Measurements from ENCODE around the gene TTR.

Gene TTR

DNA sequence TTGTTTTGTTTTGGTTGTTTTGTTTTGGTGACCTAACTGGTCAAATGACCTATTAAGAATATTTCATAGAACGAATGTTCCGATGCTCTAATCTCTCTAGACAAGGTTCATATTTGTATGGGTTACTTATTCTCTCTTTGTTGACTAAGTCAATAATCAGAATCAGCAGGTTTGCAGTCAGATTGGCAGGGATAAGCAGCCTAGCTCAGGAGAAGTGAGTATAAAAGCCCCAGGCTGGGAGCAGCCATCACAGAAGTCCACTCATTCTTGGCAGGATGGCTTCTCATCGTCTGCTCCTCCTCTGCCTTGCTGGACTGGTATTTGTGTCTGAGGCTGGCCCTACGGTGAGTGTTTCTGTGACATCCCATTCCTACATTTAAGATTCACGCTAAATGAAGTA lies at the start of gene TTR:
Gene TTR, plus strand, starts transcription at position 250 of the 400 bp plus-strand sequence. Its CDS starts 26 bp downstream, at position 276.
- DNase-seq (ENCODE audit: low read depth) = no peak

DNA sequence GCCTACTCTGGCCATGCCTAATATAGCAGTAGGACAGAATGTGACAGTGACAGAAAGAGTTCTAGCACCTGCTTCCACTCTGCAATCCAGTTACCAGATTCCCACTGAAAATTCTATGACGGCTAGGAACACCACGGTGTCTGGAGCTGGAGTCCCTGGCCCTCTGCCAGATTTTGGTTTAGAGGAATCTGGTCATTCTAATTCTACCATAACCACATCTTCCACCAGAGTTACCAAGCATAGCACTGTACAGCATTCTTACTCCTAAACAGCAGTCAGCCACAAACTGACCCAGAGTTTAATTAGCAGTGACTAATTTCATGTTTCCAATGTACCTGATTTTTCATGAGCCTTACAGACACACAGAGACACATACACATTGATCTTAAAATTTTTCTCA lies 45.2 kb upstream of the TTR start:
- DNase-seq (ENCODE audit: low read depth) = no peak

- DNase-seq (ENCODE audit: low read depth) = no peak
Measured at GRCh38 chr18:31548853-31549252, 42.8 kb upstream of the TTR start.

DNA sequence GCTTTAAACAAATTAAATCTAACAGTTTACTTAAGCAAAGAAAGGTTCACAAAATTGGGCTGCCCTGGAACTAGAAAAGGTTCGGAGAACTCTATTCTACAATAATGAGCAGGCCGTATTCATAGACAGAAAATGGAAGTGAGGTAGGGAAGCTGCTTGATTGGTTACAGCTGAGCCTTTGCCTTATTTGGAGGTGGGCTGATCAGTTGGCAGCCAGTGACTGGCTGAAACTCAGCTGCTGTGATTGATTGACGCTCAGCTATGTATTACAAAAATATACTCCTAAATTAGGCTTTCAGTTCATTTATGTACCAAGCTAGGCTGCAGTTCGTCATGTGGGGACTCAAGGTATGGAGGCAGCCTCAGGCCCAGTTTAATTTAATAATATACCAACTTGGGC lies 42.3 kb upstream of the TTR start:
- no peak for DNase-seq (ENCODE audit: low read depth)

DNA sequence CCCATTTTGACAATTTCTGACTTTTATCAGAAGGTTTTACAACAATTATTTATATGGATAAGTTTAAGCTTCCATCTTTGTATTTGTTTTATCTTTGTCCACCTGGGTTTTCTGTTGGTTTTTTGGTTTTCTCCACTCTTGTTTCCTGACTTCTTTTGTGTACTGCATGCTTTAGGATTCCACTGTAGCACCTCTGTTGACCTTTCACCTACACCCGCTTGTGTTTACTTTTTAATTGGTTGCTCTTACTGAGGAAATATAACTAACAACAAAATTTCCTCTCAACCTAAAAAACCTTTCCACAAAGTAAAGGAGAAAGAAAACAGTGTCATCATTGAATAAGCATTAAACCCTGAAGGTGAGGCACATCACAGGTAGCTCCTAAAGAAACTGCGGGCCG lies 39.8 kb upstream of the TTR start:
- DNase-seq (ENCODE audit: low read depth) = no peak

DNA sequence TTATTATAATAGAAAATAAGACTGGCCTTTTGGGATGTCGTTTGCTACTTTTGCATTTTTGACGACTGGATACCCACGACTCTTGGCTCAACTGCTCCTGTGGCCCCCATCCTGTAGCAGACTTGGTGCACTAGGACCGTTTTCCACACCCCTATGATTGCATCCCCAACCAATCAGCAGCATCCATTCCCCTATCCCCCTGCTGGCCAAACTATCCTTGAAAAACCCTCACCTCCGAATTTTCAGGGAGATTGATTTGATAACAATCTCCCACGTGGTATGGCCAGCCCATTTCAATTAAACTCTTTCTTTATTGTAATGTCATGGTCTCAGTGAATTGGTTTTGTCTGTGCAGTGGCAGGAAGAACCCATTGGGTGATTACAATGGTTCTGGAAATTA lies 37.9 kb upstream of the TTR start:
- no peak for DNase-seq (ENCODE audit: low read depth)

DNA sequence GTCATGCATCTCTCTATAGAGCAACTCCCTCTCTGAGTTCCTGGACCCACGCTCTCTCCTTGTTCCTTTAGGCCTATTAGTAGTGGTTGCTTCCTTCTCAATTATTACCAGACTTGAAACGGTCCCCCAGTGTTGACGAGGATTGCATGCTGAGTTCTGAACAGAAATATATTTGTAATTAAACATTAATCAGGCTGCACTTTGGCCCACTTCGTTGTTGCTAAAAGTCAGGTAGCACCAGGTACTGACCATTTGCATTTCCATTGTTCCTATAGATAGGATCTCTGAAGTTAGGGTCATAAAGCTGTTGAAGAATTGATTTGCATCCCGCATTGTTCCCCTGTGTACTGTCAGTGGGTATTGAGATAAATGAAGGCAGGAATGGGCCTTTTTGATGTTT lies 36.9 kb upstream of the TTR start:
- no peak for DNase-seq (ENCODE audit: low read depth)

DNA sequence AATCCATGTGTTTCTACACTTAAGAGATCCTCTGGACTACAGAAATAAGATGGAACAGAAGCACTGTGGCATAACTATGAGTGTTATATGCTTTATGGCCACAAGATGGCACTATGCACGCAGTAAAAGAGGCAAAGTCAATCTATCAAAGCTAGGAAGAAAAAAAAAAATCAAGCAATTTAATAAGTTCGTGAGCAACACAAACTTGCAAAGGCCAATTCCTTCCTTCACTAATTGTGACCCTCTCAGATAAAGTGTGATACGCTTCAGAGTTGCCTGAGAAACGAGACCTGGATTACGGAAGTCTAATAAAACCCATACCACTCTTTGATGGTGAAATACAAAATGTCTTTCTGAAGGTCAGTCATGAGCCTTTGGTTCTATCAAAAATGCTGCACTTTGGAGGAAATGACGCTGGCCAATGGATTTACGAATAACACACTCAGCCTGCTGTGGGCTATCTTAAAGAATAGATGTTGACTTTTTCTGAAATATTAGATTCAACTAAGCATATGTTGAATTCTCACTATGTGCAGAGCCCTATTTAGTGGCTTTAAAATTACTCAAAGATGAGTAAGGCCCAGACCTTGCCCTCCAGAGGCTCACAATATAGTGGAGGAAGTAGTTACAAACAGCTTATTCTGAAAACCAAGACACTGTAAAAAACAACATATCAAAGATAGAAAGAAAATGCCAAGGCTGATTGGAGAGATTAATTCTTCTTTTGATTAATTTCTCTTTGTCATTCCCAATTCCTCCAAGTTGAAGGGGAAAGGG lies 35.5 kb upstream of the TTR start:
- DNase-seq (ENCODE audit: low read depth) = no peak

- DNase-seq (ENCODE audit: low read depth) = no peak
Measured at GRCh38 chr18:31557446-31557845, 34.2 kb upstream of the TTR start.

DNA sequence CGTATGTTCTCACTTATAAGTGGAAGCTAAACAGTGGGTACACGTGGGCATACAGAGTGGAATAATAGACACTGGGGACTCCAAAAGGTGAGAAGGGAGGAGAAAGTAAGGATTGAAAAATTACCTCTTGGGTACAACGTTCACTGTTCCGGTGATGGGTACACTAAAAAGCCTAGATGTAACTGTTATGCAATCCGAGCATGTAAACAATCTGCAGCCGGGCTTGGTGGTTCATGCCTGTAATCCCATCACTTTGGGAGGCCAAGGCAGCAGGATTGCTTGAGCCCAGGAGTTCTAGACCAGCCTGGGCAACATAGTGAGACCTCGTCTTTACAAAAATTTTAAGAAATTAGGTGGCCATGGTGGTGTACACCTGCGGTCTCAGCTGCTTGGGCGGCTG lies 33.1 kb upstream of the TTR start:
- DNase-seq (ENCODE audit: low read depth) = no peak

- no peak for DNase-seq (ENCODE audit: low read depth)
Measured at GRCh38 chr18:31562726-31563125, 29.0 kb upstream of the TTR start.

DNA sequence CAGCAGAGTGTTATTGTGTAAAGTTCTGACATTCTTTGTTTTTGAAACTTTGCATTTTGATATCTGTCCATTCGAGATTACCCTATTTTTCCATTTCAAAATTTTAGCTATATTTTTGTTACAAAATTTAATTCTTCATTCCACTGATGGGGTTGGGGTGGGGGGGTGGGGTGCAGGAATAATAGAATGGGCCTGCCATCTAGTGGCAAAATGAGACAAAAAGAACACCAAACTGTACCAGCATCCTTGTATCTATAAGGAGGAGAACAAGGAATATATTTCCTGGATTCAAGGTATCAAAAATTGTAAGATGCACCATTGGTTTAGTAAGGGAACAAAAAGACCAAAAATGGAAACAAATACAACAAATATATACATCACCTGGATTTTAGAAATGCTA lies 27.9 kb upstream of the TTR start:
- no peak for DNase-seq (ENCODE audit: low read depth)

- no peak for DNase-seq (ENCODE audit: low read depth)
Measured at GRCh38 chr18:31565345-31565744, 26.3 kb upstream of the TTR start.

DNA sequence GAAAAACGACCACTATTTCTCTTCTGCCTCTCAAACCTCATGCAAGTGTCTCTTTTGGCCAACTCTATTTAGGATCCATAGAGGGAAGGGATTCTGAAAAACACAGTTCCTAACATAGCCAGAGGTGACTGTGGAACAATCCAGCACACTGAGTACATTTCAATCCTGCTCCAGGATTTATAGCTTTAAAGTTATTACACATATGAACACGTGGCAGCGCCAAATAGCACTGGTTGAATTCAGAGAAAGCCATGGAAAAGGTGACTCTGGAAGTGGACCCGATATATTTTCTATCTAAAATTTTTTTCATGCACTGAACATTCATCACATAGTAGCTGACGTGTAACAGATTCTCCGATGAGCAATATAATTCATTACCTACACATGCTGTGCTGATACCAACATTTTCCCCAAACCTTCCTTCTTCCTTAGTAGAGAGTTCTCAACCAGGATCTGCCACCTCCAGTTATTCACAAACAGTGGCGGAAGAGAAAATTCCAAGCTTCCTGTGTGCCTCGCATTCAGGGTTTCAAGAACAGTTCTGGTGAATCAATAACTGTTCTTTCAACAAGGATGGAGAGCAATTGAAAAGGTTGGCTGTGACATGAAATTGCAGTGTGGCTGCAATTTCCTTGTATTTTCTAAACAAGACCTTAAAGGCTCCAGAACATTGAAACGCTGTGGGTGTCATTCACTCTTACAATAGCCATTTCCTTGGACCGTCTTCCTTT lies 25.7 kb upstream of the TTR start:
- DNase-seq (ENCODE audit: low read depth) = no peak

DNA sequence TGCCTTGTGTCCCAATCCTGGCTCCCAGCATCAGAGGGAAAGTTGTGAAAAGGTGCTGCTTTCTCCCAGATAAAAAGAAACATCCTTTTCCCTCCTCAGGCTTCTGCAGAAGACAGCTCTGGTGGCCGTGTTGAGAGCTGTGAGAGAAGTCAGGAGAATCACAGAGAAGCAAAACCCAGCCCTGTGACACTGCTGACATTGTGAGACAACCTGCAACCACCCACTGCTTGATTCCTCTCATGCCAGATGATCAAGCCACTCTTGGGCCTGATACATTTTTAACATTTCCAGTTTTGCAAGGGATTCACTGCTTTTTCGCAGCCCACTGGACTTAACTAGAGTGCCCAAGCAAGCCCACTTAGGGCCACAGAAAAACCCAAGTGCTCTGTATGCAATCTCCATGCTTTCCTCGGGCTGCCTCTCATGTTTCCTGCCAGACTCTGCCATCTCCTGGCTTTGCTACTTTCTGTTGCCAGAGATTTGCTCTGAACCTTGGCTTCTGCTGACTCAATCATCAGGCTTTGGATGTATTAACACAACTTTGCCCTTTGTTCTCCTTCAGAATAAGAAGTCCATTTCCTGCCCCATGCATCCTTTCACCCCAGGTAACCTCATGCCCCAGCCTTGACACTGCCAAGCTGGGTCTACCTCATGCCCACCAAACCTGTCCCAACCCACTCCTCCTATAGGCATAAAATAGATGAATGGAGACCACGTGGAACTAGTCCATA lies 24.9 kb upstream of the TTR start:
- no peak for DNase-seq (ENCODE audit: low read depth)

GRCh38 chr18:31572368-31572767 lies 19.3 kb upstream of the TTR start:
- no peak for DNase-seq (ENCODE audit: low read depth)

GRCh38 chr18:31573051-31573450 lies 18.6 kb upstream of the TTR start:
- DNase-seq (ENCODE audit: low read depth) = no peak

DNA sequence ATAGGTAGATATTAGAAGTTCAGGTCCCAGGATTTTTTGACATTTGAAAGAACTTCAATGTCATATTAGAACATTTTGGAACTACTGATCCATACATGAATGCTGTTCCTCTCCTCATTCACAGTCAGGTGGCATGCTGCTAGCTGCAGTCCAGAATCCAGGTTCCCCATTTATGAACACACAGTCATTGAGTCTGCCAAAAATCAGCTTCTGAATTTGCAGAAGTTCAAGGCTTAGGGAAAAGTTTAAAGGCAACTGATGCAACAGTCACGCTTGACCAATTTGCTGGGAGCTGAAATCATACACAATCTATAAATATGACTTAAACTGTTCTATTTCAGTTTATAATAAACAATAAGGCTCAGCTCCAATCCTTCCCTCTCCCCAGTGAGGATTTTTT lies 17.3 kb upstream of the TTR start:
- DNase-seq (ENCODE audit: low read depth) = no peak

DNA sequence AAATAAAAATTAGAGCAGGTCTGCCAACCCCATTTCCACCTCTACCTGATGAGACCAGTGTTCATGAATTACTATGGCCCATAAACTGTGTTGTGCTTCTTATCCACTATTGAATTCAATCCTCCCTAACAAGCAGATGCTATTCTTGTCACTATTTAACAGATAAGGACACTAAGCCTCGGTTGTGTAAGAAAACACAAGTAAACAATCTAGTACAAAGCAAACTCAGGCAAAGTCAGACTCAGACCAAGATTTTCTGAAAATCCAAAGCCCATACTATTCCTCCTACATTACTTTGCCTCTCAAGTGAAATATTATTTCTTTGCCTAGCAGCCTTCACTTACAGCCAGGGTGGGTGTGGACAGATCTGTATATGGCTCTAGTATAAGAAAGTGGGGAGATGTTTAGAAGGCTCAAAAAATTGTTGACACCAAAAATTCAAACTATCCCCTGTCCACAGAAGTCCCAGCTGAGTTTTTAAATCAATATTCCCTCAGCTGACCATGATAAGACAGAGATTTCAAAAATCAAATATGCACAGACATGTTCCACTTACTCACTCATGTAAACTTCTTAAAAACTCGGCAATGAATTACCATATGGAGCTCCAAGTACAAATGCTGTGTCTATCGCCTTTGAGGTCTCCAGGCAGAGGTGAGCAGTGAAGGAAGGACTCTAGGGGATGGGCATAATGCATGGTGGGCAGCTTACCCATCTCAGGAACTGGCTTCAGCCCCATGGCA lies 16.0 kb upstream of the TTR start:
- no peak for DNase-seq (ENCODE audit: low read depth)

- DNase-seq (ENCODE audit: low read depth) = no peak
Measured at GRCh38 chr18:31576670-31577069, 15.0 kb upstream of the TTR start.

DNA sequence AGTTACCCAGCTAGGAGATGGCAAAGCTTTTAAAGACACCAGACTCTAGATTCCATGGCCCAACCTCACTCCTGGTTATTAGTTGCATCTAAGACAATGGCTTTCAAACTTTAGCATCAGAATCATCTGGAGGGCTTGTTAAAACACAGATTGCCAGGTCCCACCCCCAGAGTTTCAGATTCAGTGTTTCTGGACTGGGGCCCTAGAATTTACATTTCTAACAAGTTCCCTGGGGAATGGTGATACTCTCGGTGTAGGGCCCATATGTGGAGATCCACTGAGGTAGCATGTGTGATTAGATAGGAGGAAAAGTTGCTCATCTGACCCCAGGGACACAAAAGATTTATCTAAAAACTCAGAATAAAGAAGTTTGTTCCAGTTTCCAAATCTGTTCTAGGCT lies 14.5 kb upstream of the TTR start:
- no peak for DNase-seq (ENCODE audit: low read depth)

DNA sequence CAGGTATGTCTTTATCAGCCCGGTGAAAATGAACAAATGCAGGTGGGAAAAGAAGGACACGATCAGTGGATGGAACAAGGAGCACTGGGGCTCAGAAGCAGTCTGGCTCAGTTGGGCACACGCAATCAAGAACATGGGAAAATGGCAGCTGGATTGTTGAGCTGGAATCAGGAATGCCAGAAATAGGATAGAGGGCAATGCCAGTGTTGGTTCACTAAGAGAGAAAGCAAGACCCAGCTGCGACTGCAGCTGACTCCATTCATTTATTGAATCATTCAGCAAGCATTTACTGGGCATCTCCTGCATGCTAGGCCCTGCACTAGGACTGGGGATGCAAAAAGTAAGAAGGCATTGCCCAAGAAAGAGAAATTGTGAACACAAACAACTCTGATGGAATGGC lies 13.6 kb upstream of the TTR start:
- no peak for DNase-seq (ENCODE audit: low read depth)

All from activated T-helper 9 cell treated with anti-CD3 and anti-CD28 coated beads, Interleukin-2, amount 50 U/mL, for 16 hours (primary cell).